Fibroblast of villous mesenchyme (primary cell): Measurements from ENCODE around the gene ACYP1. TPM values are rescaled to one million over a fixed set of nuclear protein-coding genes. Genes with fewer than 3 reads are reported as not detected.

Experiments
- DNase-seq: peaks from one replicate; pipeline ENCODE4 v3.0.0-alpha.2; 2010; ENCODE audit warnings: low read depth
- H3K4me3 ChIP-seq: 2 replicates; pipeline ENCODE4 v1.5.1; 2011; ENCODE audit warnings: low read depth, mild to moderate bottlenecking, low read length
- total RNA-seq: library from RNA; depleted of rRNA; stranded (reverse); fragments of >200 nt; gene quantifications from 2 replicates; pipeline ENCODE4 v1.2.3, GENCODE V29; 2012
- TF ChIP-seq, protein P1 (sequence below): IDR thresholded peaks from 2 replicates; pipeline ENCODE4 v1.5.1; 2012; ENCODE audit warnings: low read depth, mild to moderate bottlenecking, low read length; ENCODE audit not compliant: insufficient read depth

Gene ACYP1
- total RNA-seq, 1 donor: 11.2 TPM

DNA sequence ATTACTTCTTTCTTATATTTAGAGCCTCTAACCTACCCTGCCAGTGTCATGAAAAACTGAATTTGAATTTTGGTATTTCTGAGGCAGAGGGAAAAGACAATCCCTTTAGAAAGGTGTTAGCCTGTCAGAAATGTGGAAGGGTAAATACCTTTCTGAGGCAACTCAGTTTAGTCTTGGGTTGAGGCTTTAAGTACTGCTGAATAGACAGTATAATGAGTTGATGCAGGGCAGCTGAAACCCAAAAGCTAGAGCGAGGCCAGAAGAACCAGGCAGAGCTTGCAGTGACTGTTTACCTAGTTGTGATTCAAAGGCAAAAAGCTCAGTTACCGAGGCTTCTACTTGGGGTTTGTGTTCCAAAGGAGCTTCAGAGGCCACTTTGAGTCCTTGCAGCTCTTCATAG lies 24.3 kb upstream of the ACYP1 start:
- no peak overlapping the region for H3K4me3 ChIP-seq
- TF ChIP-seq, protein P1, sequence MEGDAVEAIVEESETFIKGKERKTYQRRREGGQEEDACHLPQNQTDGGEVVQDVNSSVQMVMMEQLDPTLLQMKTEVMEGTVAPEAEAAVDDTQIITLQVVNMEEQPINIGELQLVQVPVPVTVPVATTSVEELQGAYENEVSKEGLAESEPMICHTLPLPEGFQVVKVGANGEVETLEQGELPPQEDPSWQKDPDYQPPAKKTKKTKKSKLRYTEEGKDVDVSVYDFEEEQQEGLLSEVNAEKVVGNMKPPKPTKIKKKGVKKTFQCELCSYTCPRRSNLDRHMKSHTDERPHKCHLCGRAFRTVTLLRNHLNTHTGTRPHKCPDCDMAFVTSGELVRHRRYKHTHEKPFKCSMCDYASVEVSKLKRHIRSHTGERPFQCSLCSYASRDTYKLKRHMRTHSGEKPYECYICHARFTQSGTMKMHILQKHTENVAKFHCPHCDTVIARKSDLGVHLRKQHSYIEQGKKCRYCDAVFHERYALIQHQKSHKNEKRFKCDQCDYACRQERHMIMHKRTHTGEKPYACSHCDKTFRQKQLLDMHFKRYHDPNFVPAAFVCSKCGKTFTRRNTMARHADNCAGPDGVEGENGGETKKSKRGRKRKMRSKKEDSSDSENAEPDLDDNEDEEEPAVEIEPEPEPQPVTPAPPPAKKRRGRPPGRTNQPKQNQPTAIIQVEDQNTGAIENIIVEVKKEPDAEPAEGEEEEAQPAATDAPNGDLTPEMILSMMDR: no peak
- no peak for DNase-seq

DNA sequence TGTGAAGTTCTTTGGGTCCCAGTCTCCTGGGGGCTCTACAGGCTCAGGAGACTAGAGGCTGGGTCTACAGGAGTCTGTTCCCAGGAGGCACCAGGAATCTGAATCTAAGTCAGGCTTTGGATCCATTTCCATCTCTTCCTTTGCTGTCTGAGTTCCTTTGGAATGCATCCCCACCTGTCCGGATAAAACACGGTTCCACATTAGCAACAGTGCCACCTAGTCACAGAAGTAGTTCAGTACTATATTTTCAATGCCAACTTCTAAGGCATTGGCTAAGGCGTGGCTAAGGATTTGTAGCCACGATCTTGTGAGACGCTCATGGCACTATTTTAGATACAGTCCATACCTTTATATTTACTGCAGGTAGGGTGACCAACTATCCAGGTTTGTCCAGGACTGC lies 20.7 kb upstream of the ACYP1 start:
- no peak for DNase-seq
- TF ChIP-seq, protein P1: no peak
- H3K4me3 ChIP-seq: no peak overlapping the region

DNA sequence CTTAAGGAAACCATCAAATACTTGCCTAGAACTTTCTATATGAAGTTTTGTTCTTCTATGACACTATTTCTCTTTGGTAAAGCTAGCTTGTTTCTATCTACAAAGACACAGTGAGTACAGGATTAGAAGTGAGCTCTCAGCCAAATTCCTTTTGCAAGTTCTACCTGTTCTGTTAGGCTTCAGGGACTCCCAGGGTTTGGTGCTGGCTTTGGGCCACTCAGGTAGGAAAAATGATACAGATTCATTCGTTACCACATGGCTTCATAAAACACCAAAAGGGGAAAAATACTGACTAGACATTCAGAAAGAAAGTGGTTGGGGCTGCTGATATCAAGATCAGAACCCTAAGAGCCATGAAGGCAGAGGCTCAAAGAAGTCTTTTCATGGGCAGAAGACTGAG lies 19.4 kb upstream of the ACYP1 start:
- no peak overlapping the region for H3K4me3 ChIP-seq
- no peak for DNase-seq
- TF ChIP-seq, protein P1: no peak

DNA sequence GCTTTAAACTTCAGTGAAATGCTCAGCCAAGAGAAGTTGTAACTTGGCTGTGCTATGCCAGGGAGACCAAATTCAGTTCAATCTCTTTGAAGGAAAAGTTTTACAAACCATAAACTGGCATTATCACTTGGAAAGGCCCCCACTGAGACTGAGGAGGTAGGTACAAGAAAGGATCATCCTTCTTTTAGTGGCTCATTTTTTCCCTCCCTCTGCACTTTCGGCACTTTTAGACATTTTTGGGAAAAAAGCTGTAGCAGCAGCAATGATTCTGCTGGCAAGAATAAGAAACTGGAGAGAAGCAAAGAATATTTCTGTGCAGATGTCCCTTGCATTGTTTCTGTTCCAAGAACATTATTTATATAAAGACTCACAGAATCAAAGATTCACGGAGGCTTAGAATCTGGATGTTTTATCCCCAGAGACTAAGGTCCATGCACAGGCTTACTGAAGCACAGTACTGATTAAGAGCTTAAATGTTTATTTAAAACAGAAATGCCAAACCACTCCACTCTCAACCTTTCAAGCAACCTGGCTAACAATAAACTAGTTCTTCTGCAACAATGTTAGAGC lies 17.9 kb upstream of the ACYP1 start:
- no peak overlapping the region for H3K4me3 ChIP-seq
- TF ChIP-seq, protein P1: no peak
- no peak for DNase-seq

DNA sequence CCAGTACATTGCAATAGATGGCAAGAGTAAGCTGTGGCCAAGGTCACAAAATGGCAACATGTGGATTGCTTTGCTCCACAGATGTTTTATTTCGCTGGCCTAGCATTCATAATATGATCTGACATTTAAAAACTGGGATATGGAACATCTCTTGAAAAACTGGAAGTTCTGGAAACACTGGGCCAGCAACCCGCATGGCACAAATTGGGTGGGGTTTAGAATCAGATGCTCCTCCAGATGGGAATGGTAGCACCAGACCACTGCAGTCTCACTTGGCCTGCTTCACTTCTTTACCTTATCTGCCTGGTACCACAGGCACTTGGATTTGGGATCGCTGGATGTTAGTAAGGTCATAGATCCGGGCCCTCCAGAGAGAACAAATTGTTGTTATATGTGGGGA lies 15.7 kb upstream of the ACYP1 start:
- no peak for DNase-seq
- TF ChIP-seq, protein P1: no peak
- H3K4me3 ChIP-seq: no peak overlapping the region

DNA sequence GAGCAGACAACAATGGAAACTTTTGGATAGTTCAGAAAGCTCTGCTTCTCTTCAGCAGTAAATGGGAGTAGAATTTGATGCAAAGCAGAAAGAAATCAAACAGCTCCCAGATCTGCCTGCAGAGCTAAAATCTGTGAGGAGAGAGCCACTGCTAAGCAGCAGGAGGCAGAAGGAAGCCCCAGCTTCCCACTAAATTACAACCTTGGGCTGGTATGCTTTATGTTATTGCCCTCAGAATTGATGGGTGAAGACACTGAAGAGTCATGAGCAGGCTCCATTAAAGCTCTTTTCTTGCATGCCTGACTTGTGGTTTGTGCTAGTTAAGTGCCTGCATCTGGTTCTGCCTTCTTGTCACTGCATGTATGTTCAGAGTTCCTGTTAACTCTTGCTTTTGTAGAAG lies 14.0 kb upstream of the ACYP1 start:
- H3K4me3 ChIP-seq: no peak overlapping the region
- no peak for DNase-seq
- TF ChIP-seq, protein P1: no peak

DNA sequence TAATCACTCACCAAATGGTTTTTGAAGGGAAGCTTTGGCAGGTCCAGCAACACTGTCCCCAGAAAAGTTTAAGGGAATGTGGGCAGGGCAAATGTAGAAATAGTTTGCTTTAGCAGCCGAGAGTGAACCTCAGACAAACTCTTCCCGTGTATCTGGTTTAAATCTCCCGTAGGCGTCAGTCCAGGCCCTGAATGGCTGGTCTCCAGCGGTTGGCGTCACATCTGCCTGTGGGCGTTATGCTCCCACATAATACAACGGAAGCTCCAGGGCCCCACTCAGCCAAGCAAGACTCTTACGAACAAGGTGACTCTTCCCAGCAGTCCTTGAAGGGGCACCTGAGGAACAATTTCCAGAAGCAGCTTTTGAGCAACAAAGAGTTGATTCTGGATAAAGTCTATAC lies 6.6 kb upstream of the ACYP1 start:
- TF ChIP-seq, protein P1: no peak
- DNase-seq: peak; percentile 54
- no peak overlapping the region for H3K4me3 ChIP-seq
